GM19043 (cell line): Measurements from ENCODE around the gene CTIF.

Experiments
- ATAC-seq: cut with Tn5 transposase; IDR thresholded peaks from one replicate; pipeline ENCODE4 v1.9.1; 2021; ENCODE audit warnings: low read depth; ENCODE audit not compliant: unreplicated experiment

Gene CTIF

GRCh38 chr18:48902023-48902855 lies 363.4 kb downstream of the CTIF start:
- no peak for ATAC-seq

GRCh38 chr18:48902856-48903601 lies 364.2 kb downstream of the CTIF start:
- ATAC-seq = no peak

DNA sequence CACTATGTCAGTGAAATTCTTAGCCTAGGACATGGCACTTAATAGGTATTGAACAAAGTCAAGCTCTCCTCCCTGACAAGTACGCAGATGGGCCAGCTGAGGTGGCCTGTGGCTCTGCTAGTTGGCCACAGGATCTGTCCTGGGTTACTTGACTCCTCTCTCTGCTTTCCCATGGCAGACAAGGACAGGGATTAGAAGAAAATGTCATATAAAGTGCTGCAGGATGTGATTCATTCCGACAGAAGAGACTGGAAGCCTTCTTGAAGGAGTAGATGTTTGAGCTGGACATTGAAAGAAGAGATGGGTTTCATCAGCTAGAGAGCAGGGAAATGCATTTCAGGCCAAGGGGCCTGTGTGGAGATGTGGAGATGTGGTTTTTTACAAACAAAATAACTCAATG lies 365.3 kb downstream of the CTIF start:
- no peak for ATAC-seq

DNA sequence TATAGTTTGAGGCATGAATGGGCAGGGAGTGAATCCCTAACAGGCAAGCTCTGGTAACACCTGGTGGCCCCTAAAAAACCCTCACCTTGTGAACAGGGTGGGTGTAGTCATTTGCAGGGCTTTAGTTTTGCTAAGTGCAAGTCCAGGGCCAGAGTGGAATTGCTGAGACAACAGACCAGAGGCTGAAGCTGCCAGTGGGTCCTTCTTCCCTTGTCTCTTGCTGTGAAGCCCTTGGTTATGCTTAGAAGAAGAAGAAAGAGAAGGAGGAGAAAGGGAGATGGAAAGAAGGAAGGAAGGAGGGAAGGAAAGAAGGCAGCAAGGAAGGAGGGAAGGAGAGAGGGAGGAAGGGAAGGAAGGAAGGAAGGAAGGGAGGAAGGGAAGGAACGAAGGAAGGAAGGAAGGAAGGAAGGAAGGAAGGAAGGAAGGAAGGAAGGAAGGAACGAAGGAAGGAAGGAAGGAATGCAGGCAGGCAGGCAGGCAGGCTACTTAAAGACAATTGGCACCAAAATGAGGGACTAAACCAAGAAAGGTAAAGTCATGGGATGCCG lies 366.1 kb downstream of the CTIF start:
- ATAC-seq = no peak

- ATAC-seq = no peak
Measured at GRCh38 chr18:48905513-48905912, 366.7 kb downstream of the CTIF start.

GRCh38 chr18:48908916-48909315 lies 370.1 kb downstream of the CTIF start:
- no peak for ATAC-seq

- no peak for ATAC-seq
Measured at GRCh38 chr18:48909721-48910120, 370.9 kb downstream of the CTIF start.

DNA sequence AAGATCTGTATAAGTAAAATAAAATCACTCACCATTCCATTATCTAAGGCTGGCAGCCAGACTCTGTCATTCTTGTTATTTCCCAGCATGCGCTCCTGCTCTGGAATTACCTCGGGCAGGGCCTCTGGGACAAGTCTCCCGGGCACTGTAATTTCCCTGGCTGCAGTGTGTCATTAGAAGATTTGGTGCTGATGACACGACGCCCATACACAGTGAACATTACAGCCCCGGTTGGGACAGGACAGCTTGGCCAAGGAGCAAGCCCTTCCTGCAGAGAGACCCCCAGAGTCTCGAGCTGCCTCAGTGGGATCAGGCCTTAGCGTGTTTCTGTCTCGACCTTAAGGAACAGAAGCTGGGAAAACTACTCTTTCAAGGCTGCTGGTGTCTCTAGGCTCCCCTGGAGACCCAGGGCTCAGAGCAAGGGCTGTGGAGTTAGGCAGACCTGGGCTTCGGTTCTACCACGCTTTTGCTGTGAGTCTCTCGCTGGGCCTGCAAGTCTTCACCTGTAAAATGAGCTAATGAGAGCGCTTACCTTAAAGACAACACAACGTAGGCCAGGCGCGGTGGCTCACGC lies 372.2 kb downstream of the CTIF start:
- no peak for ATAC-seq
